Endodermal cell (in vitro differentiated cells): ENCODE measurements around the gene U2AF2. TPM values are rescaled to one million over a fixed set of nuclear protein-coding genes. Genes with fewer than 3 reads are reported as not detected.

Experiments
- DNase-seq: peaks from one replicate; pipeline ENCODE4 v3.0.0-alpha.2; 2017
- H3K27ac ChIP-seq: 2 replicates; pipeline ENCODE4 v1.5.1; 2013; ENCODE audit warnings: mild to moderate bottlenecking, low read depth, low read length, moderate library complexity
- H3K27me3 ChIP-seq: 2 replicates; pipeline ENCODE4 v1.6.1; 2013; ENCODE audit warnings: mild to moderate bottlenecking, low read length, moderate library complexity; ENCODE audit not compliant: insufficient read depth, control insufficient read depth, poor library complexity, severe bottlenecking
- H3K36me3 ChIP-seq: 2 replicates; pipeline ENCODE4 v1.7.0; 2013; ENCODE audit warnings: mild to moderate bottlenecking, low read length, moderate library complexity; ENCODE audit not compliant: control insufficient read depth, insufficient read depth
- H3K4me1 ChIP-seq: one replicate; pipeline ENCODE4 v1.7.0; 2013; ENCODE audit warnings: low read length; ENCODE audit not compliant: control insufficient read depth, insufficient read depth
- H3K4me3 ChIP-seq: 2 replicates; pipeline ENCODE4 v1.5.1; 2013; ENCODE audit warnings: mild to moderate bottlenecking, low read length, moderate library complexity
- H3K9ac ChIP-seq: 2 replicates; pipeline ENCODE4 v1.6.1; 2013; ENCODE audit warnings: mild to moderate bottlenecking, low read length, moderate library complexity; ENCODE audit not compliant: poor library complexity, severe bottlenecking; ENCODE audit errors: extremely low read depth
- H3K9me3 ChIP-seq: 2 replicates; pipeline ENCODE4 v1.6.1; 2013; ENCODE audit warnings: mild to moderate bottlenecking, low read length, moderate library complexity; ENCODE audit not compliant: control insufficient read depth
- H3K27ac Mint-ChIP-seq: 2 replicates; pipeline ENCODE4 v1.8.0; 2020; ENCODE audit warnings: mixed read lengths
- H3K27me3 Mint-ChIP-seq: 2 replicates; pipeline ENCODE4 v1.8.0; 2021; ENCODE audit warnings: mild to moderate bottlenecking, mixed read lengths; ENCODE audit not compliant: insufficient read depth
- H3K36me3 Mint-ChIP-seq: 2 replicates; pipeline ENCODE4 v1.8.0; 2020; ENCODE audit warnings: low read depth, mixed read lengths
- H3K4me1 Mint-ChIP-seq: 2 replicates; pipeline ENCODE4 v1.8.0; 2020; ENCODE audit warnings: mixed read lengths
- H3K4me3 Mint-ChIP-seq: 2 replicates; pipeline ENCODE4 v1.8.0; 2020; ENCODE audit warnings: mild to moderate bottlenecking, moderate library complexity, mixed read lengths
- H3K9me3 Mint-ChIP-seq: 2 replicates; pipeline ENCODE4 v1.8.0; 2020; ENCODE audit warnings: mild to moderate bottlenecking, mixed read lengths
- CTCF ChIP-seq: fragments of 200-600 bp; sonication (generic); conservative IDR thresholded peaks from 2 replicates; pipeline ENCODE4 v1.5.0; 2021; ENCODE audit warnings: antibody characterized with exemption, mild to moderate bottlenecking
- WGBS, 2 experiments: methylation state at CpG; one replicate each; pipeline versions ENCODE4 v1.1.5 to v1.1.7; 2013; ENCODE audit warnings: missing lambda C conversion rate in 2 of 2, mixed read lengths in 1 of 2; ENCODE audit not compliant: insufficient coverage in 1 of 2, insufficient read length in 1 of 2; 5-methylcytosine and 5-hydroxymethylcytosine counted together
- total RNA-seq, 2 donors: library from RNA; stranded (reverse); fragmentation: NEBNext Ultra II Directional in 1 of 2; extraction: Animal tissue kit (Norgen Biotek cat#: 25700) in 1 of 2; gene quantifications; 2 replicates in 1 of 2; 3 replicates in 1 of 2; pipeline ENCODE4 v1.2.1, GENCODE V29; 2021

Gene U2AF2
- total RNA-seq, 2 donors from 2014 or later: 264 to 293 TPM

GRCh38 chr19:55636723-55637122 is 18.1 kb upstream of the U2AF2 start:
- Mint-ChIP-seq H3K9me3 (peaks cover 5% of the 10 kb centered on the region), H3K4me1 (peaks cover 23% of the 10 kb centered on the region), H3K27ac (peak overlapping the region; percentile 99), H3K27me3 (no peaks in the 10 kb centered on the region), H3K4me3 (peak overlapping the region; percentile 96), H3K36me3 (peaks cover 18% of the 10 kb centered on the region)
- no peak for DNase-seq
- Histone ChIP-seq H3K36me3 (peaks cover 4% of the 10 kb centered on the region), H3K27ac (no peak overlapping the region), H3K4me3 (peak overlapping the region; percentile 93), H3K4me1 (no peaks in the 10 kb centered on the region), H3K27me3 (no peaks in the 10 kb centered on the region), H3K9me3 (no peaks in the 10 kb centered on the region), H3K9ac (no peak overlapping the region)
- 91 to 98% methylated on average over 4 of the region's 4 CpGs for WGBS, 2 experiments
- no peak for TF ChIP-seq CTCF

- no peaks in the 10 kb centered on the region for H3K27me3 Mint-ChIP-seq
- no peaks in the 10 kb centered on the region for H3K9me3 ChIP-seq
- H3K4me1 Mint-ChIP-seq: peaks cover 26% of the 10 kb centered on the region
- H3K4me1 ChIP-seq: no peaks in the 10 kb centered on the region
- no peak overlapping the region for H3K4me3 ChIP-seq
- no peak for TF ChIP-seq CTCF
- 86 to 87% methylated on average over 11 of the region's 11 CpGs for WGBS, 2 experiments
- H3K27ac Mint-ChIP-seq: no peak overlapping the region
- peaks cover 18% of the 10 kb centered on the region for H3K36me3 Mint-ChIP-seq
- no peaks in the 10 kb centered on the region for H3K27me3 ChIP-seq
- H3K27ac ChIP-seq: no peak overlapping the region
- DNase-seq: no peak
- peaks cover 5% of the 10 kb centered on the region for H3K9me3 Mint-ChIP-seq
- no peak overlapping the region for H3K4me3 Mint-ChIP-seq
- peaks cover 4% of the 10 kb centered on the region for H3K36me3 ChIP-seq
- H3K9ac ChIP-seq: no peak overlapping the region
Measured at GRCh38 chr19:55637534-55637933, 17.3 kb upstream of the U2AF2 start.

GRCh38 chr19:55638864-55639359 is 15.9 kb upstream of the U2AF2 start:
- no peaks in the 10 kb centered on the region for H3K27me3 ChIP-seq
- H3K27ac Mint-ChIP-seq: no peak overlapping the region
- H3K9ac ChIP-seq: no peak overlapping the region
- peaks cover 19% of the 10 kb centered on the region for H3K36me3 Mint-ChIP-seq
- no peaks in the 10 kb centered on the region for H3K27me3 Mint-ChIP-seq
- DNase-seq: peak; percentile 81
- peaks cover 4% of the 10 kb centered on the region for H3K36me3 ChIP-seq
- H3K27ac ChIP-seq: no peak overlapping the region
- peaks cover 5% of the 10 kb centered on the region for H3K9me3 Mint-ChIP-seq
- no peaks in the 10 kb centered on the region for H3K9me3 ChIP-seq
- peaks cover 32% of the 10 kb centered on the region for H3K4me1 Mint-ChIP-seq
- no peak overlapping the region for H3K4me3 ChIP-seq
- no peak overlapping the region for H3K4me3 Mint-ChIP-seq
- 86 to 91% methylated on average over 5 to 6 of the region's 6 CpGs for WGBS, 2 experiments
- peak; percentile 71 for TF ChIP-seq CTCF
- H3K4me1 ChIP-seq: no peaks in the 10 kb centered on the region
